IMR-90 (cell line): ENCODE measurements around the gene DUXA. TPM values are rescaled to one million over a fixed set of nuclear protein-coding genes. Genes with fewer than 3 reads are reported as not detected.
"Not testable (repeated sequence)": the region's sequence is repeated elsewhere in the genome, so short reads cannot be mapped to it uniquely, and the experiment has no call there.

Experiments
- ATAC-seq: fragments of 200-7000 bp; cut with Tn5 transposase; 2 replicates; pipeline ENCODE4 v1.9.1; 2020; ENCODE audit warnings: low read depth, mild to moderate bottlenecking, moderate library complexity
- BruUV-seq: library from RNA; stranded (reverse); fragments of 400-500 nt; replicated peaks from 2 replicates; lab custom pipeline; 2021; lab: Mats Ljungman, UMichigan
- CTCF ChIA-PET: fragments of 300-600 bp; formaldehyde crosslinking; extraction: SDS; loops from one replicate; lab custom pipeline; 2021; ENCODE audit warnings: antibody characterized with exemption; lab: Yijun Ruan, JAX
- POLR2A ChIA-PET: fragments of 300-600 bp; sonication (Branson Sonifier 250); formaldehyde crosslinking; loops from one replicate; lab custom pipeline; 2022; ENCODE audit warnings: antibody characterized with exemption; ENCODE audit not compliant: unreplicated experiment; lab: Charles Lee
- DNase-seq: peaks from one replicate; pipeline ENCODE4 v3.0.0; 2013
- H2AFZ ChIP-seq: replicated peaks from 2 replicates; pipeline ENCODE3; 2013; ENCODE audit warnings: low read length, mild to moderate bottlenecking; ENCODE audit not compliant: poor library complexity
- H2AK5ac ChIP-seq: 2 replicates; pipeline ENCODE4 v1.6.1; 2013; ENCODE audit warnings: low read depth, low read length, inconsistent platforms
- H2AK9ac ChIP-seq: replicated peaks from 2 replicates; pipeline ENCODE3; 2013; ENCODE audit warnings: mild to moderate bottlenecking, low read depth, low read length, moderate library complexity; ENCODE audit not compliant: poor library complexity
- H2BK120ac ChIP-seq: 2 replicates; pipeline ENCODE4 v1.6.1; 2013; ENCODE audit warnings: low read depth, low read length, inconsistent platforms
- H2BK15ac ChIP-seq: 3 replicates; pipeline ENCODE4 v1.6.1; 2013; ENCODE audit warnings: low read depth, low read length, inconsistent platforms
- H2BK20ac ChIP-seq: 2 replicates; pipeline ENCODE4 v1.6.1; 2013; ENCODE audit warnings: low read depth, mild to moderate bottlenecking, inconsistent platforms, low read length, moderate library complexity
- H2BK5ac ChIP-seq: 2 replicates; pipeline ENCODE4 v1.6.1; 2013; ENCODE audit warnings: mild to moderate bottlenecking, low read depth, low read length, inconsistent platforms; ENCODE audit not compliant: poor library complexity, severe bottlenecking
- H3K14ac ChIP-seq: replicated peaks from 2 replicates; pipeline ENCODE4 v1.6.1; 2013; ENCODE audit warnings: low read depth, low read length, inconsistent platforms
- H3K18ac ChIP-seq: 2 replicates; pipeline ENCODE4 v1.6.1; 2013; ENCODE audit warnings: low read depth, low read length, control low read depth
- H3K23ac ChIP-seq: 2 replicates; pipeline ENCODE4 v1.6.1; 2013; ENCODE audit warnings: low read depth, low read length, inconsistent platforms
- H3K27ac ChIP-seq: 2 replicates; pipeline ENCODE4 v1.5.1; 2013; ENCODE audit warnings: mild to moderate bottlenecking, control low read depth, low read length; ENCODE audit not compliant: insufficient read depth
- H3K27me3 ChIP-seq: 2 replicates; pipeline ENCODE4 v1.6.1; 2013; ENCODE audit warnings: low read length; ENCODE audit not compliant: control insufficient read depth, insufficient read depth
- H3K36me3 ChIP-seq: 2 replicates; pipeline ENCODE4 v1.6.1; 2013; ENCODE audit warnings: low read length, mixed read lengths; ENCODE audit not compliant: control insufficient read depth, insufficient read depth
- H3K4ac ChIP-seq: 2 replicates; pipeline ENCODE4 v1.6.1; 2013; ENCODE audit warnings: low read depth, low read length, inconsistent platforms
- H3K4me1 ChIP-seq: 2 replicates; pipeline ENCODE4 v1.6.1; 2013; ENCODE audit warnings: low read length, mixed read lengths; ENCODE audit not compliant: control insufficient read depth, insufficient read depth
- H3K4me2 ChIP-seq: 2 replicates; pipeline ENCODE4 v1.6.1; 2013; ENCODE audit warnings: low read depth, mild to moderate bottlenecking, control low read depth, low read length, moderate library complexity
- H3K4me3 ChIP-seq: 2 replicates; pipeline ENCODE4 v1.5.1; 2013; ENCODE audit warnings: low read depth, mild to moderate bottlenecking, control low read depth, low read length, moderate library complexity; ENCODE audit not compliant: insufficient read depth
- H3K56ac ChIP-seq: 2 replicates; pipeline ENCODE4 v1.6.1; 2013; ENCODE audit warnings: low read length, inconsistent platforms; ENCODE audit not compliant: insufficient read depth; ENCODE audit errors: extremely low read depth
- H3K79me1 ChIP-seq, 2 experiments: 2 replicates each; pipeline ENCODE4 v1.6.1; 2013; ENCODE audit warnings: low read length in 2 of 2, inconsistent platforms in 1 of 2, low read depth in 1 of 2
- H3K9ac ChIP-seq: 2 replicates; pipeline ENCODE4 v1.6.1; 2013; ENCODE audit warnings: low read depth, low read length, control low read depth
- H3K9me1 ChIP-seq: 2 replicates; pipeline ENCODE4 v1.6.1; 2013; ENCODE audit warnings: low read length, inconsistent platforms; ENCODE audit not compliant: insufficient read depth
- H3K9me3 ChIP-seq: 2 replicates; pipeline ENCODE4 v1.6.1; 2013; ENCODE audit warnings: low read length; ENCODE audit not compliant: control insufficient read depth, insufficient read depth
- H4K20me1 ChIP-seq: 2 replicates; pipeline ENCODE4 v1.6.1; 2013; ENCODE audit warnings: low read length, inconsistent platforms; ENCODE audit not compliant: insufficient read depth
- H4K5ac ChIP-seq: 2 replicates; pipeline ENCODE4 v1.6.1; 2013; ENCODE audit warnings: mild to moderate bottlenecking, low read depth, low read length, control low read depth
- H4K8ac ChIP-seq, 2 experiments: 2 replicates each; pipeline ENCODE4 v1.6.1; 2013; ENCODE audit warnings: low read depth in 2 of 2, low read length in 2 of 2, control low read depth in 1 of 2, inconsistent platforms in 1 of 2
- H4K91ac ChIP-seq: 2 replicates; pipeline ENCODE4 v1.6.1; 2013; ENCODE audit warnings: low read depth, low read length, inconsistent platforms; ENCODE audit not compliant: insufficient read depth
- BHLHE40 ChIP-seq: fragments of 150-350 bp; IDR thresholded peaks from 2 replicates; pipeline ENCODE4 v1.6.1; 2016; ENCODE audit warnings: mild to moderate bottlenecking, low read depth, low read length
- CHD1 ChIP-seq: IDR thresholded peaks from 2 replicates; pipeline ENCODE4 v1.6.1; 2012; ENCODE audit warnings: low read depth, low read length, improper control_type of control experiment
- MXI1 ChIP-seq: IDR thresholded peaks from 2 replicates; pipeline ENCODE4 v1.6.1; 2012; ENCODE audit warnings: low read depth, mild to moderate bottlenecking, low read length, moderate library complexity, borderline replicate concordance
- RCOR1 ChIP-seq: IDR thresholded peaks from 2 replicates; pipeline ENCODE4 v1.6.1; 2012; ENCODE audit warnings: mild to moderate bottlenecking, low read length, improper control_type of control experiment; ENCODE audit not compliant: insufficient replicate concordance
- WGBS, 2 experiments: methylation state at CpG; one replicate each; pipeline versions ENCODE4 v1.1.5 to v1.1.7; 2013; ENCODE audit warnings: missing lambda C conversion rate in 2 of 2; ENCODE audit not compliant: insufficient read length in 1 of 2; ENCODE audit errors: extremely low coverage in 2 of 2; 5-methylcytosine and 5-hydroxymethylcytosine counted together
- dilution Hi-C: fragments of 300-500 bp; cut with HindIII; formaldehyde crosslinking; loops from one replicate; pipeline ENCODE4 v1.14.3; 2018; ENCODE audit warnings: low sequenced_read_pairs; ENCODE audit not compliant: unreplicated experiment
- in situ Hi-C: fragments of 300-500 bp; cut with MboI; formaldehyde crosslinking; loops from 3 replicates; pipeline ENCODE4 v1.14.3; 2019; ENCODE audit warnings: low sequenced_read_pairs, inconsistent platforms, mixed read lengths
- intact Hi-C: fragments of 100-400 bp; cut with micrococcal nuclease; formaldehyde crosslinking; loops from 2 replicates; pipeline ENCODE4 v1.10.0; 2022
- polyA plus RNA-seq, 3 experiments: library from polyadenylated mRNA; depleted of rRNA; stranded (reverse); fragments of >200 nt; gene quantifications; 2 replicates each; pipeline ENCODE4 v1.2.3, GENCODE V29; 2012; ENCODE audit warnings: low replicate concordance in 1 of 3
- total RNA-seq: library from RNA; depleted of rRNA; stranded (reverse); fragments of >200 nt; gene quantifications from 2 replicates; pipeline ENCODE4 v1.2.3, GENCODE V29; 2012
- TF ChIP-seq, protein P1 (sequence below): fragments of 150-350 bp; IDR thresholded peaks from 2 replicates; pipeline ENCODE4 v1.6.1; 2017; ENCODE audit warnings: mild to moderate bottlenecking, antibody characterized with exemption, low read length, low read depth

The DUXA gene
- total and polyA plus RNA-seq, 2 of the 4 experiments (the other 2 are of a cell fraction): not detected

- BruUV-seq: no TSS peak
- H4K5ac ChIP-seq: no peak overlapping the region
- no peak overlapping the region for H2BK5ac ChIP-seq
- no peak overlapping the region for H3K4ac ChIP-seq
- no peak overlapping the region for H4K8ac ChIP-seq
- in situ Hi-C loops (no loop called here), dilution Hi-C loops (no loop called here), intact Hi-C loops (no loop called here)
- no peak overlapping the region for H2BK15ac ChIP-seq
- H3K36me3 ChIP-seq: peaks cover 53% of the 10 kb centered on the region
- ATAC-seq: no peak
- no peak overlapping the region for H2AFZ ChIP-seq
- H3K9me3 ChIP-seq: peaks cover 2% of the 10 kb centered on the region; the same call in 1 of the 2 replicates
- H3K23ac ChIP-seq: no peak overlapping the region
- no peak overlapping the region for H3K18ac ChIP-seq
- TF ChIP-seq CHD1: no peak
- TF ChIP-seq BHLHE40: no peak
- no peak for TF ChIP-seq RCOR1
- TF ChIP-seq MXI1: no peak
- TF ChIP-seq, protein P1, sequence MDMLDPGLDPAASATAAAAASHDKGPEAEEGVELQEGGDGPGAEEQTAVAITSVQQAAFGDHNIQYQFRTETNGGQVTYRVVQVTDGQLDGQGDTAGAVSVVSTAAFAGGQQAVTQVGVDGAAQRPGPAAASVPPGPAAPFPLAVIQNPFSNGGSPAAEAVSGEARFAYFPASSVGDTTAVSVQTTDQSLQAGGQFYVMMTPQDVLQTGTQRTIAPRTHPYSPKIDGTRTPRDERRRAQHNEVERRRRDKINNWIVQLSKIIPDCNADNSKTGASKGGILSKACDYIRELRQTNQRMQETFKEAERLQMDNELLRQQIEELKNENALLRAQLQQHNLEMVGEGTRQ: no peak
- no peak for DNase-seq
- no peak overlapping the region for H3K56ac ChIP-seq
- no peaks in the 10 kb centered on the region for H3K27me3 ChIP-seq
- no peak overlapping the region for H3K9ac ChIP-seq
- no CpG with 5 or more reads among the region's 5 CpGs for WGBS, 2 experiments
- H3K14ac ChIP-seq: no peak overlapping the region
- no peak overlapping the region for H3K4me2 ChIP-seq
- H4K91ac ChIP-seq: no peak overlapping the region
- ChIA-PET CTCF (no interaction called here), POLR2A (no interaction called here)
- H3K79me1 ChIP-seq: peaks cover 39 to 58% of the 10 kb centered on the region in 2 experiments
- H3K9me1 ChIP-seq: no peaks in the 10 kb centered on the region
- no peak overlapping the region for H2BK20ac ChIP-seq
- H2AK5ac ChIP-seq: no peak overlapping the region
- H2AK9ac ChIP-seq: no peak overlapping the region
- H4K20me1 ChIP-seq: peaks cover 16% of the 10 kb centered on the region
- no peak overlapping the region for H3K27ac ChIP-seq
- no peak overlapping the region for H2BK120ac ChIP-seq
- H3K4me3 ChIP-seq: no peak overlapping the region
- H3K4me1 ChIP-seq: 0 out of 2 replicates have a peak, but pooled peaks cover 2% of the 10 kb centered on the region
Measured at GRCh38 chr19:57202160-57202559, 34.9 kb upstream of the DUXA start.

GRCh38 chr19:57197874-57198273 lies 30.6 kb upstream of the DUXA start:
- H3K27ac ChIP-seq, H3K56ac ChIP-seq, H4K8ac ChIP-seq, dilution Hi-C loops, intact Hi-C loops, H3K27me3 ChIP-seq, H2BK15ac ChIP-seq, DNase-seq, H3K9me3 ChIP-seq, H2AK9ac ChIP-seq, H3K18ac ChIP-seq, H2BK5ac ChIP-seq, H3K9me1 ChIP-seq, H3K4me3 ChIP-seq, H3K4me2 ChIP-seq, H3K9ac ChIP-seq, H2AK5ac ChIP-seq, in situ Hi-C loops, BruUV-seq, H2AFZ ChIP-seq, ATAC-seq, H3K14ac ChIP-seq, H2BK120ac ChIP-seq, H3K4ac ChIP-seq, POLR2A ChIA-PET, CTCF ChIA-PET, H4K91ac ChIP-seq, H3K4me1 ChIP-seq, H4K5ac ChIP-seq, H2BK20ac ChIP-seq, H3K23ac ChIP-seq: not testable (repeated sequence)
- Histone ChIP-seq H4K20me1 (peaks cover 22% of the 10 kb centered on the region), H3K36me3 (peaks cover 60% of the 10 kb centered on the region), H3K79me1 (peaks cover 26 to 65% of the 10 kb centered on the region in 2 experiments)
- 83% methylated on average over 1 of the region's 6 CpGs; no CpG with 5 or more reads in 1 of the 2 experiments for WGBS, 2 experiments
